GM12878 (cell line): ENCODE measurements around the gene TMEM120B. TPM values are rescaled to one million over a fixed set of nuclear protein-coding genes. Genes with fewer than 3 reads are reported as not detected.

ENCODE experiments used
- polyA plus RNA-seq, 11 experiments: library from polyadenylated mRNA; depleted of rRNA in 4 of 11; unstranded in 6 of 11; stranded (reverse) in 5 of 11; fragments of >200 nt; fragmentation: Nextera tagmentation in 4 of 11; fragmentation: Illumina TruSeq in 1 of 11; extraction: Ambion mirVana in 4 of 11; extraction: Trizol in 1 of 11; gene quantifications; 1 replicate in 1 of 11; 2 replicates in 10 of 11; pipeline versions ENCODE4 v1.2.1 to v1.2.3, GENCODE V29; 2011 to 2016; ENCODE audit warnings: inconsistent platforms in 2 of 11, missing spikeins in 2 of 11, low read depth in 1 of 11
- total RNA-seq, 4 experiments: library from RNA; depleted of rRNA in 3 of 4; stranded (reverse); fragments of >200 nt in 3 of 4; fragmentation: Illumina TruSeq in 1 of 4; extraction: Trizol in 1 of 4; gene quantifications; 2 replicates each; pipeline versions ENCODE4 v1.2.1 to v1.2.3, GENCODE V29; 2013 to 2021
- TF ChIP-seq, protein P1 (sequence below): fragments of 150-350 bp; IDR thresholded peaks from 2 replicates; pipeline ENCODE4 v1.6.1; 2016; ENCODE audit warnings: low read depth, low read length

Gene TMEM120B
- total and polyA plus RNA-seq, 10 of the 15 experiments (the other 5 are each of a cell fraction or from before 2014, with no cell fraction given), result 4.0 to 26.2 (median 9.2) TPM

- TF ChIP-seq, protein P1, sequence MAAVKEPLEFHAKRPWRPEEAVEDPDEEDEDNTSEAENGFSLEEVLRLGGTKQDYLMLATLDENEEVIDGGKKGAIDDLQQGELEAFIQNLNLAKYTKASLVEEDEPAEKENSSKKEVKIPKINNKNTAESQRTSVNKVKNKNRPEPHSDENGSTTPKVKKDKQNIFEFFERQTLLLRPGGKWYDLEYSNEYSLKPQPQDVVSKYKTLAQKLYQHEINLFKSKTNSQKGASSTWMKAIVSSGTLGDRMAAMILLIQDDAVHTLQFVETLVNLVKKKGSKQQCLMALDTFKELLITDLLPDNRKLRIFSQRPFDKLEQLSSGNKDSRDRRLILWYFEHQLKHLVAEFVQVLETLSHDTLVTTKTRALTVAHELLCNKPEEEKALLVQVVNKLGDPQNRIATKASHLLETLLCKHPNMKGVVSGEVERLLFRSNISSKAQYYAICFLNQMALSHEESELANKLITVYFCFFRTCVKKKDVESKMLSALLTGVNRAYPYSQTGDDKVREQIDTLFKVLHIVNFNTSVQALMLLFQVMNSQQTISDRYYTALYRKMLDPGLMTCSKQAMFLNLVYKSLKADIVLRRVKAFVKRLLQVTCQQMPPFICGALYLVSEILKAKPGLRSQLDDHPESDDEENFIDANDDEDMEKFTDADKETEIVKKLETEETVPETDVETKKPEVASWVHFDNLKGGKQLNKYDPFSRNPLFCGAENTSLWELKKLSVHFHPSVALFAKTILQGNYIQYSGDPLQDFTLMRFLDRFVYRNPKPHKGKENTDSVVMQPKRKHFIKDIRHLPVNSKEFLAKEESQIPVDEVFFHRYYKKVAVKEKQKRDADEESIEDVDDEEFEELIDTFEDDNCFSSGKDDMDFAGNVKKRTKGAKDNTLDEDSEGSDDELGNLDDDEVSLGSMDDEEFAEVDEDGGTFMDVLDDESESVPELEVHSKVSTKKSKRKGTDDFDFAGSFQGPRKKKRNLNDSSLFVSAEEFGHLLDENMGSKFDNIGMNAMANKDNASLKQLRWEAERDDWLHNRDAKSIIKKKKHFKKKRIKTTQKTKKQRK, result no peak
These were observed 118.2 kb downstream of the TMEM120B start (continued) for GRCh38 chr12:121830588-121831265.

Other genes with a start within 250 kb of the TMEM120B start
Only the 7 nearest of the 8 such genes appear.
- gene KDM2B, start 131.7 kb upstream of the TMEM120B start, total RNA-seq (2014; rRNA removed), result 57.9 and 62.9 TPM in 2 replicates
- 33.0 and 34.1 TPM in 2 replicates for gene KDM2B, start 131.7 kb upstream of the TMEM120B start, total RNA-seq (2014; rRNA removed; fragmentation: Illumina TruSeq; extraction: Trizol)
- 76.3 and 87.6 TPM in 2 replicates for gene KDM2B, start 131.7 kb upstream of the TMEM120B start, total RNA-seq (2021)
- gene KDM2B, start 131.7 kb upstream of the TMEM120B start, polyA plus RNA-seq (2011; rRNA removed), result 67.9 and 124 TPM in 2 replicates
- 31.7 and 46.7 TPM in 2 replicates for gene KDM2B, start 131.7 kb upstream of the TMEM120B start, polyA plus RNA-seq (2014; fragmentation: Illumina TruSeq; extraction: Trizol)
- gene KDM2B, start 131.7 kb upstream of the TMEM120B start, polyA plus RNA-seq (2014; fragmentation: Nextera tagmentation; extraction: Ambion mirVana), result 10 to 100 TPM; 13.6 to 14.7 TPM
- 72.8 and 77.4 TPM in 2 replicates for gene KDM2B, start 131.7 kb upstream of the TMEM120B start, polyA plus RNA-seq (2014; rRNA removed)
- gene KDM2B, start 131.7 kb upstream of the TMEM120B start, polyA plus RNA-seq (2016; fragmentation: Nextera tagmentation; extraction: Ambion mirVana), result 10 to 100 TPM; 31.8 to 34.0 TPM
- gene ORAI1, start 86.2 kb upstream of the TMEM120B start, total RNA-seq (2014; rRNA removed), result 9.7 and 16.4 TPM in 2 replicates
- gene ORAI1, start 86.2 kb upstream of the TMEM120B start, total RNA-seq (2014; rRNA removed; fragmentation: Illumina TruSeq; extraction: Trizol), result 7.1 and 8.2 TPM in 2 replicates
- 31.0 and 32.2 TPM in 2 replicates for gene ORAI1, start 86.2 kb upstream of the TMEM120B start, total RNA-seq (2021)
- 4.8 and 15.3 TPM in 2 replicates for gene ORAI1, start 86.2 kb upstream of the TMEM120B start, polyA plus RNA-seq (2011; rRNA removed)
- gene ORAI1, start 86.2 kb upstream of the TMEM120B start, polyA plus RNA-seq (2014; fragmentation: Illumina TruSeq; extraction: Trizol), result 2.6 and 6.5 TPM in 2 replicates
- 1 to 10 TPM; 5.5 to 6.1 TPM for gene ORAI1, start 86.2 kb upstream of the TMEM120B start, polyA plus RNA-seq (2014; fragmentation: Nextera tagmentation; extraction: Ambion mirVana)
- gene ORAI1, start 86.2 kb upstream of the TMEM120B start, polyA plus RNA-seq (2014; rRNA removed), result 33.1 and 39.2 TPM in 2 replicates
- gene ORAI1, start 86.2 kb upstream of the TMEM120B start, polyA plus RNA-seq (2016; fragmentation: Nextera tagmentation; extraction: Ambion mirVana), result 10 to 100 TPM in 1 of 2 experiments, 1 to 10 TPM in 1; 7.7 to 25.1 TPM
- gene MORN3, start 43.1 kb upstream of the TMEM120B start, total RNA-seq (2014; rRNA removed), result 0.11 and 0.17 TPM in 2 replicates
- gene MORN3, start 43.1 kb upstream of the TMEM120B start, total RNA-seq (2014; rRNA removed; fragmentation: Illumina TruSeq; extraction: Trizol), result 0.13 and 0.28 TPM in 2 replicates
- gene MORN3, start 43.1 kb upstream of the TMEM120B start, total RNA-seq (2021), result 0.15 and 0.19 TPM in 2 replicates
- 0.34 and 0.37 TPM in 2 replicates for gene MORN3, start 43.1 kb upstream of the TMEM120B start, polyA plus RNA-seq (2011; rRNA removed)
- gene MORN3, start 43.1 kb upstream of the TMEM120B start, polyA plus RNA-seq (2014; fragmentation: Illumina TruSeq; extraction: Trizol), result 0.11 and 0.18 TPM in 2 replicates
- under 1 TPM; 0.24 to 0.31 TPM for gene MORN3, start 43.1 kb upstream of the TMEM120B start, polyA plus RNA-seq (2014; fragmentation: Nextera tagmentation; extraction: Ambion mirVana)
- gene MORN3, start 43.1 kb upstream of the TMEM120B start, polyA plus RNA-seq (2014; rRNA removed), result 0.08 and 0.11 TPM in 2 replicates
- under 1 TPM; 0.14 to 0.16 TPM for gene MORN3, start 43.1 kb upstream of the TMEM120B start, polyA plus RNA-seq (2016; fragmentation: Nextera tagmentation; extraction: Ambion mirVana)
- gene RHOF, start 80.9 kb downstream of the TMEM120B start, total RNA-seq (2014; rRNA removed), result 58.0 and 58.8 TPM in 2 replicates
- 32.8 and 32.9 TPM in 2 replicates for gene RHOF, start 80.9 kb downstream of the TMEM120B start, total RNA-seq (2014; rRNA removed; fragmentation: Illumina TruSeq; extraction: Trizol)
- 72.8 and 78.7 TPM in 2 replicates for gene RHOF, start 80.9 kb downstream of the TMEM120B start, total RNA-seq (2021)
- 25.4 and 40.8 TPM in 2 replicates for gene RHOF, start 80.9 kb downstream of the TMEM120B start, polyA plus RNA-seq (2011; rRNA removed)
- gene RHOF, start 80.9 kb downstream of the TMEM120B start, polyA plus RNA-seq (2014; fragmentation: Illumina TruSeq; extraction: Trizol), result 28.5 and 36.5 TPM in 2 replicates
- gene RHOF, start 80.9 kb downstream of the TMEM120B start, polyA plus RNA-seq (2014; fragmentation: Nextera tagmentation; extraction: Ambion mirVana), result 1 to 10 TPM; 6.1 to 6.4 TPM
- gene RHOF, start 80.9 kb downstream of the TMEM120B start, polyA plus RNA-seq (2014; rRNA removed), result 66.1 and 75.8 TPM in 2 replicates
- gene RHOF, start 80.9 kb downstream of the TMEM120B start, polyA plus RNA-seq (2016; fragmentation: Nextera tagmentation; extraction: Ambion mirVana), result 10 to 100 TPM; 38.9 to 40.5 TPM
- gene SETD1B, start 91.3 kb downstream of the TMEM120B start, total RNA-seq (2014; rRNA removed), result 1.8 and 2.1 TPM in 2 replicates
- gene SETD1B, start 91.3 kb downstream of the TMEM120B start, total RNA-seq (2014; rRNA removed; fragmentation: Illumina TruSeq; extraction: Trizol), result 1.3 TPM in 2 replicates
- gene SETD1B, start 91.3 kb downstream of the TMEM120B start, total RNA-seq (2021), result 15.5 and 17.3 TPM in 2 replicates
- gene SETD1B, start 91.3 kb downstream of the TMEM120B start, polyA plus RNA-seq (2011; rRNA removed), result 0.27 and 0.50 TPM in 2 replicates
- gene SETD1B, start 91.3 kb downstream of the TMEM120B start, polyA plus RNA-seq (2014; fragmentation: Illumina TruSeq; extraction: Trizol), result 1.7 and 3.6 TPM in 2 replicates
- gene SETD1B, start 91.3 kb downstream of the TMEM120B start, polyA plus RNA-seq (2014; fragmentation: Nextera tagmentation; extraction: Ambion mirVana), result 1 to 10 TPM in 1 of 2 experiments, under 1 TPM in 1; 0.53 to 1.7 TPM
- gene SETD1B, start 91.3 kb downstream of the TMEM120B start, polyA plus RNA-seq (2014; rRNA removed), result 4.9 and 7.5 TPM in 2 replicates
- gene SETD1B, start 91.3 kb downstream of the TMEM120B start, polyA plus RNA-seq (2016; fragmentation: Nextera tagmentation; extraction: Ambion mirVana), result 1 to 10 TPM; 1.2 to 1.5 TPM
- gene HPD, start 146.1 kb downstream of the TMEM120B start, total RNA-seq (2014; rRNA removed), result not detected in 2 replicates
- not detected in 2 replicates for gene HPD, start 146.1 kb downstream of the TMEM120B start, total RNA-seq (2014; rRNA removed; fragmentation: Illumina TruSeq; extraction: Trizol)
- 0.13 and 0.28 TPM in 2 replicates for gene HPD, start 146.1 kb downstream of the TMEM120B start, total RNA-seq (2021)
- gene HPD, start 146.1 kb downstream of the TMEM120B start, polyA plus RNA-seq (2011; rRNA removed), result not detected in 2 replicates
- gene HPD, start 146.1 kb downstream of the TMEM120B start, polyA plus RNA-seq (2014; fragmentation: Illumina TruSeq; extraction: Trizol), result not detected in 2 replicates
- gene HPD, start 146.1 kb downstream of the TMEM120B start, polyA plus RNA-seq (2014; fragmentation: Nextera tagmentation; extraction: Ambion mirVana), result under 1 TPM in 1 of 2 experiments, not detected in 1; 0.04 TPM
- gene HPD, start 146.1 kb downstream of the TMEM120B start, polyA plus RNA-seq (2014; rRNA removed), result 0.15 and 0.69 TPM in 2 replicates
- not detected for gene HPD, start 146.1 kb downstream of the TMEM120B start, polyA plus RNA-seq (2016; fragmentation: Nextera tagmentation; extraction: Ambion mirVana)
- gene PSMD9, start 176.0 kb downstream of the TMEM120B start, total RNA-seq (2014; rRNA removed), result 80.8 and 110 TPM in 2 replicates
- 32.4 and 39.3 TPM in 2 replicates for gene PSMD9, start 176.0 kb downstream of the TMEM120B start, total RNA-seq (2014; rRNA removed; fragmentation: Illumina TruSeq; extraction: Trizol)
- 51.1 and 70.0 TPM in 2 replicates for gene PSMD9, start 176.0 kb downstream of the TMEM120B start, total RNA-seq (2021)
- 38.2 and 46.3 TPM in 2 replicates for gene PSMD9, start 176.0 kb downstream of the TMEM120B start, polyA plus RNA-seq (2011; rRNA removed)
- gene PSMD9, start 176.0 kb downstream of the TMEM120B start, polyA plus RNA-seq (2014; fragmentation: Illumina TruSeq; extraction: Trizol), result 13.0 and 26.1 TPM in 2 replicates
- 10 to 100 TPM; 14.6 to 33.7 TPM for gene PSMD9, start 176.0 kb downstream of the TMEM120B start, polyA plus RNA-seq (2014; fragmentation: Nextera tagmentation; extraction: Ambion mirVana)
- 82.8 and 114 TPM in 2 replicates for gene PSMD9, start 176.0 kb downstream of the TMEM120B start, polyA plus RNA-seq (2014; rRNA removed)
- gene PSMD9, start 176.0 kb downstream of the TMEM120B start, polyA plus RNA-seq (2016; fragmentation: Nextera tagmentation; extraction: Ambion mirVana), result 100 to 1,000 TPM; 132 to 152 TPM